GM21528 (cell line): Measurements from ENCODE around the gene ATXN7.

Experiments
- ATAC-seq: cut with Tn5 transposase; IDR thresholded peaks from one replicate; pipeline ENCODE4 v1.9.1; 2021; ENCODE audit warnings: mild to moderate bottlenecking, moderate library complexity; ENCODE audit not compliant: unreplicated experiment, low FRiP score

The ATXN7 gene

GRCh38 chr3:63932509-63933212 is 69.0 kb downstream of the ATXN7 start:
- ATAC-seq = no peak

- ATAC-seq = peak; percentile 68
Observed at GRCh38 chr3:63933459-63933858, 69.8 kb downstream of the ATXN7 start.

- no peak for ATAC-seq
Observed at GRCh38 chr3:63934041-63934866, 70.6 kb downstream of the ATXN7 start.

- no peak for ATAC-seq
Observed at GRCh38 chr3:63936925-63937324, 73.3 kb downstream of the ATXN7 start.

- peak; percentile 75 for ATAC-seq
Observed at GRCh38 chr3:63937661-63938651, 74.3 kb downstream of the ATXN7 start.

GRCh38 chr3:63940389-63940757 is 76.7 kb downstream of the ATXN7 start:
- no peak for ATAC-seq

- ATAC-seq = no peak
Observed at GRCh38 chr3:63942528-63942927, 78.9 kb downstream of the ATXN7 start.

GRCh38 chr3:63943678-63944077 is 80.0 kb downstream of the ATXN7 start:
- ATAC-seq = no peak

- no peak for ATAC-seq
Observed at GRCh38 chr3:63945558-63946096, 82.0 kb downstream of the ATXN7 start.

- ATAC-seq = no peak
Observed at GRCh38 chr3:63946753-63947152, 83.1 kb downstream of the ATXN7 start.

- ATAC-seq = no peak
Observed at GRCh38 chr3:63947594-63947993, 83.9 kb downstream of the ATXN7 start.

- no peak for ATAC-seq
Observed at GRCh38 chr3:63949005-63949404, 85.3 kb downstream of the ATXN7 start.

- no peak for ATAC-seq
Observed at GRCh38 chr3:63950698-63951097, 87.0 kb downstream of the ATXN7 start.

- no peak for ATAC-seq
Observed at GRCh38 chr3:63951492-63952247, 88.0 kb downstream of the ATXN7 start.

- no peak for ATAC-seq
Observed at GRCh38 chr3:63952248-63952594, 88.6 kb downstream of the ATXN7 start.

GRCh38 chr3:63954182-63954581 is 90.5 kb downstream of the ATXN7 start:
- ATAC-seq = no peak

- no peak for ATAC-seq
Observed at GRCh38 chr3:63955036-63955650, 91.5 kb downstream of the ATXN7 start.

GRCh38 chr3:63955830-63956545 is 92.3 kb downstream of the ATXN7 start:
- ATAC-seq = no peak

- no peak for ATAC-seq
Observed at GRCh38 chr3:63959146-63959545, 95.5 kb downstream of the ATXN7 start.
